HG03025 (cell line): ENCODE data around the gene MEF2D.

Experiments used
- ATAC-seq: cut with Tn5 transposase; IDR thresholded peaks from one replicate; pipeline ENCODE4 v1.9.1; 2021; ENCODE audit warnings: mild to moderate bottlenecking, moderate library complexity; ENCODE audit not compliant: unreplicated experiment, low FRiP score

The MEF2D gene

DNA sequence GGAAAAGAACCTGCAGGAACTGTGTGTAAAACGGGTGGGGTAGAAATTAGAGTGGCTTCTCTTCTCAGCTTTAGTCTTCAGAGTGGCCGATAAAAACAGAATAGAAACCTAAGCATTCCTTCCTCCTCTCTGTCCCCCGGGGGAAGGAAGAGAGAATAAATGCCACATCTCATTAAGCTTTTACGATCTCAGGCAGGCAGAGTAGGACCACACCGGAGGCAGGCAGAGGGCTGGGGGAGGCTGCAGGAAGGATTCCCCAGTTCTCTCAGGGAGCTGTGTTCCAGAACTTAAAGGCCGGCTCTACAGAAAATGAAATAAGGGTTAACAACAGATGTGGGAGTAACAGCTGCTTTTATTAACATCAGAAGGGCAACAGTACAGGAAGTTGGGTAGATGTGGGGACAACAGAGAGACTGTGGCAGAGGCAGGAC, 24.5 kb upstream of the MEF2D start:
- ATAC-seq, result no peak

GRCh38 chr1:156524481-156524869, 23.9 kb upstream of the MEF2D start:
- ATAC-seq, result no peak

DNA sequence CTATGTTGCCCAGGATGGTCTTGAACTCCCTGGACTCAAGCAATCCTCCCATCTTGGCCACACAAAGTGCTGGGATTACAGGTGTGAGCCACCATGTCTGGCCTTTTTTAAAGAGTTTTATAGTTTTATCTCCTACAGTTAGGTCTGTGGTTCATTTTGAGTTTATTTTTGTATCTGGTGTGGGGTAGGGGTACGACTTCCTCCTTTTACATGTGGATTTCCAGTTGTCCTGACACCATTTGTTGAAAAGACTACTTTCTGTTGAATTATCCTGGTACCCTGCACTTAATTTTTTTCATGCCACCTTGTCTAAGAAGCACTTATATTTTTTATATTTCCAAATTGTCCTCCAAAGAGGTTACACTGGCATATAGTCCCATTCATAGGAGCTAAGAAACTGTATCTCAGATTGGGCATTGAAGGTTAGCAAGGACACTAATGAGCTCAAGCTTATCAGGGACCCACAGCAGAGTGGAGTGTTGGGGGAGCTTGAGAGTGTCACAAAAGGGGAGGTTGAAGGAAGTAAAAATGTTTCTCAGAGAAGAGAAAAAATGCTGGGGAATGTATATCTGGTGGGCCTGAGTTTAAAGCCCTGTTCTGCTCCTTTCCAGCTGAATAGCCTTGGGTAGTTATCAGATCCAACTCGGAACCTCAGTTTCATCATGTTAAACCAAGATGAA, 23.4 kb upstream of the MEF2D start:
- ATAC-seq, result no peak

- ATAC-seq, result no peak
These were observed 21.9 kb upstream of the MEF2D start for GRCh38 chr1:156522443-156522970.

DNA sequence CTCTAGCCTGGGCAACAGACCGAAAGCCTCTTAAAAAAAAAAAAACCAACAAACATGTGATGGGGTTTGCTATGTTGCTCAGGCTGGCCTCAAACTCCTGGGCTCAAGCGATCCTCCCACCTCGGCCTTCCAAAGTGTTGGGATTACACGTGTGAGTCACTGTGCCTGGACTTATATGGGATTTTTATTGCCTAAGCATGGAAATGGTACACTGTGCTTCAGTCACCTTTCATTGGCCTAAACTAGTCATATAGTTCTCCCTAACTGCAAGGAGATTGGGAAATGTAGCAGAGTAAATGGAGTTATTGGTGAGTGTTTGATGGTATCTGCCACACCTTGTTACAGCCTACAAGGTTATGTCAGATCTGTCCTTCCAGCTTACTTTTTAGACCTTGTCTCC, 17.2 kb upstream of the MEF2D start:
- ATAC-seq, result no peak

DNA sequence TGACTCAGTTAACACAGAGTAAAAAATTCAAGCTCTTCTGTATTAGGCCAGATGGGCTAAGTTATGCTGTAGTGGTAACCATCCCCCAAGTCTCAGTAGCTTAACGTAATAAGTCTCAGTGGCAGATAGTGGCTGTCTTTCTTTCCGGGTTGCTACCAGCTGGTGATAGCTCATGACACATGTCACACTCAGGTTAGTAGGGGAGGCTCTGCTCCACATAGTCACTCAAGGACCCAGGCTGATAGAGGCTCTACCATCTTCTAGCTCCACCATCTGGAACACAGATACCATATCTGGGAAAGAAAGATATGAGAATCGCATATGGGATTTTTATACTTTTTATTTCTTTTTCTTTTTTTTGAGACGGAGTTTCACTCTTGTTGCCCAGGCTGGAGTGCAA, 16.2 kb upstream of the MEF2D start:
- no peak for ATAC-seq

DNA sequence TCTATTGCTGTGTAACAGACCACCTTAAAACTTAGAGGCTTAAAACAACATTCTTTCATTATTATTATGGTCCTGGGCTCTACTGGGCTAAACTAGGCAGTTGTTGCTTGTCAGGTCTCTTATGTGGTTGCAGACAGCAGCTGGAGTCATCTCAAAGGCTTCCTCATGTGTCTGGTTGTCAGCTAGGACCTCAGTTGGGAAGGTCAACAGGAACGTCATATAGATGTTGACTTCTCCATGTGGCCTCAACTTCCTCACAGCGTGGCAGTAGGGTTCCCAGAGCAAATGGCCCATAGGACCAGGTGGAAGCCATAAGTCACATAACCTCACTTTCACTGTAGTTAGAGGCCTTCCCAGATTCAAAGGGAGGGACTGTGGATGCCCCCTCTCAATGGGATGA, 15.4 kb upstream of the MEF2D start:
- no peak for ATAC-seq

DNA sequence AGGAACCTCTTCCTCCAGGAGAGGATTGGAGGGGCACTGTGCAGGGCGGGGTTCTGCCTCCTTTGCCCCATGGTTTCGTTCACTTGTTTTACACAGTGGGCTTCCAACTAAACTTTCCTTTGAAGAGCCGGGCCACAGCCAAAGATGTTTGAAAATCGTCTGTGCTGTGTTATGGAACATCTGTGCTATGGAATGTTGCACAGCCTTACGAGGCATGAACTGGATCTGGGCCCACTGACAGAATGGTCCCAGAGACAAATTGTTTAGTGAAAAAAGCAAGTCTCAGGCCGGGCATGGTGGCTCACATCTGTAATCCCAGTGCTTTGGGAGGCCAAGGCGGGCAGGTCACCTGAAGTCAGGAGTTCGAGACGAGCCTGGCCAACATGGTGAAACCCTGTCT, 12.6 kb upstream of the MEF2D start:
- no peak for ATAC-seq

- no peak for ATAC-seq
These were observed 11.1 kb upstream of the MEF2D start for GRCh38 chr1:156511644-156512043.

DNA sequence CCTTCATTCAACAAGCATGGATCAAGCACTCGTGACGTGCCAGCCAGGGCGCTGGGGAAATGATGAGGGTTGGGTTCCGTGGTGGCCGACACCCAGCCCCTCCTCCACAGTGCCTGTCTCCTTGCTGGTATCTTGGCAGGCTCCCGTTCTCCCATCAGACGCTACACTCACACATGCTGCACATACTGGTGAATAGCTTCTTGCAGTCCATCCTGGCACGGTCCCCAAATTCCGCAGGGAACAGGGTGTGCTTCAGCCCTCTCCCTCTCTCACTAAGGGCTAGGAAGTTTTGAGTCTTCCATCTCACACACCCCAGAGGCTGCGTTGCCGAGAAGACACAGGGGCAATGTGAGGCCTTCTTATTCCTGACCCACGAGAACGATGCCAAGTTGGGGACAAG, 10.1 kb upstream of the MEF2D start:
- no peak for ATAC-seq

GRCh38 chr1:156509424-156510034, 9.0 kb upstream of the MEF2D start:
- ATAC-seq, result no peak

DNA sequence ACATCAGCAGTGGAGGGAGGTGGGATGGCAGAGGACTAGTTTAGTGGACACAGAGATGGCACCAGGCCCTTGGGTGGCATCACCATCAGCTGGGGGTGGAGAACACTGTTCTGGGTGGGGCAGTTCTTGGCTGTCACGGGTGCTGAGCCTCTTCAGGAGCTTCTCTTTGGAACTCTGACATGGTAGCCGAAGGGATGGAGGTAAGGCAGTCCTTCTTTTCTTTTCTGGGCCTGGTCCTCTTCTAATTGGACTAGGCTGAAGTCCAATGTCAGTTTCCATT, 8.3 kb upstream of the MEF2D start:
- no peak for ATAC-seq

- no peak for ATAC-seq
These were observed 7.8 kb upstream of the MEF2D start for GRCh38 chr1:156508205-156508954.

DNA sequence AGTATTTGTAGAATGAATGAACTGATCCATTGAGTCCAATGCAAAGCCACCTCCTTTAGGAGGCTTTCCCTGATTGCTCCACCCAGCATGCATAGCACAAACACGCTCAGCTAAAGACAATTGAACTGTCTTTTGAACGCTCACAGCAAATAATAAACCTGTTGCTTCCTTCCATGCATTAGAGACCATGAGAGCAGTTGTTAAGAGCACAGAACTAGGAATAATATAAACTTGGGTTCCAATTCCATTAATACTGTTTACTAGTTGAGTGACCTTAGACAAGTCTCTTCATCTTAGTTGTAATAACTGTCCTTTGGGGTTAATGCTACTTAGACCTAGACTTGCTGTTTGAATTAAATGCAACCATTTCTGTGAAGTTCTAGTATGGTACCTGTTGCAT, 5.9 kb upstream of the MEF2D start:
- ATAC-seq, result no peak

GRCh38 chr1:156505679-156506298, 5.2 kb upstream of the MEF2D start:
- ATAC-seq, result no peak

DNA sequence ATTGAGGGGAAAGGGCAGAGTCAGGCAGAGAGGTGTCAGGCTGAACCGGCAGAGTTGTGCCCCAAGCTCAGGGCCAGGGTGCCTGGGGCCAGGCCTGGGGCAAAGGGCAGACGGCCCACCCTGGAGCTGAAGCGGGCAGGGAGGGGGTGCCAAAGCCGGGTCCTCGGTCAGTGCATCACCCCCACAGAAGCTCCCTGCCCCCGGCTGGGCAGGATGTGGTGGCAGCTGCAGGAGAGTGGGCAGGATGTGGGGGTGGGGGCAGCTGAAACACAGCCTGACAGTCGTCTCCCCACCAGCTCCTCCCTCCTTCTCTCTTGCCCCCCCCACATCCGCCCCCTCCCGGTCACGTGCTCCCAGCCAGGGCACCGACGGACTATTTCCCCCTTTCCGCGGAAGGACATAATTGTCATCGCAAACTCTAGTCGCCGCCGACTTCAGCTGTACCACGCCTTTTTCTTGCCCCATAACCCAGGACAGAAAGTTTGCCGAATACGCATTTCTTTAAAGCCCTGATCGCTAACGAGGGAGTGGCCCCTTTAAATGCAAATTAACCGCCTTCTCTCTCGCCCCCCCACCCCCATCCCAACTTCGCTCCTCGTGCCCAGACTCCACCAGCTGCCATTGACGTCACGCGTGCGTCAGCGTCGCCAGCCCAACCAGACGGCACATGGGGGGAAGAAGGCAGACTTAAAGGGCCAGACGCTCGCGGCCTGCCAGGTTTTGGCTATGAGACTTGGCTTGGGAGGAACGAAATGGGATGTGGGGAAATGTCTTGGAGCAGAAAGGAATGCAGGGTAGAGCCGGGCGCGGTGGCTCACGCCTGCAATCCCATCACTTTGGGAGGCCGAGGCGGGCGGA, 4.5 kb upstream of the MEF2D start:
- ATAC-seq, result no peak

GRCh38 chr1:156504438-156504813, 3.9 kb upstream of the MEF2D start:
- no peak for ATAC-seq

DNA sequence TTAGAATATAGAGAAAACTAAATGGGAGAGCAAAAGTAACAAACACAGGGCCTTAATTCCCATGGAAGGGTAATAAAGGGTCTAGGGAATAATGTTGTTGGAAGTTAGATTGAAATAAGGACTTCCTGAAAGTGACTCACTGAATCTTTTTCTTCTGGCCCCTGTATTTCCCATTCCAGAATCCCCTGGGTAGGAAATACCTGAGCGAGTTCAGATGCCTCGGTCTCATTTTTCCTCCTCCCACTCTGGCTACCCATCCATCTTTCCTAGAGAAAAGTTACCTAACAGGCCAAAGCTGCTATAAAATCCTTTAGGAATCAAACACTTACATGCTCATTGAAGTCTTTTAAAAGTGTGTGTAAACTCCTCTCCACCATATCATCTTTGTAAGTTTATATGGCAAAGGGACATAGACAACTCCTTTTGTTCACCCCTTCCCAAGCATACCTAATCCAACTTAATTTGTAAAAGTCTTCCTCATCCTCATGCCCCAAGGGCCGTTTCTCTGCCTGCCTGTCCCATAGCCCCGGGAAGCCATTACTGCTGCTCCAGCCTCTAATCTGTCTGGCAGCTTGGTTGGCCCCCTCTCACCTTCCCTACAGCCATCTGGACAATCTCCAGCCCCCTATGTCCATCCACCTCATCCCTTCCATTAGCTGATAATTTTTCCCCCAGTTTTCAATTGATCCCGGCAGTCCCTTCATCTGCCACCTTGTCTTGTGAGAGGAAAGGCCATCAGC, 3.3 kb upstream of the MEF2D start:
- no peak for ATAC-seq

DNA sequence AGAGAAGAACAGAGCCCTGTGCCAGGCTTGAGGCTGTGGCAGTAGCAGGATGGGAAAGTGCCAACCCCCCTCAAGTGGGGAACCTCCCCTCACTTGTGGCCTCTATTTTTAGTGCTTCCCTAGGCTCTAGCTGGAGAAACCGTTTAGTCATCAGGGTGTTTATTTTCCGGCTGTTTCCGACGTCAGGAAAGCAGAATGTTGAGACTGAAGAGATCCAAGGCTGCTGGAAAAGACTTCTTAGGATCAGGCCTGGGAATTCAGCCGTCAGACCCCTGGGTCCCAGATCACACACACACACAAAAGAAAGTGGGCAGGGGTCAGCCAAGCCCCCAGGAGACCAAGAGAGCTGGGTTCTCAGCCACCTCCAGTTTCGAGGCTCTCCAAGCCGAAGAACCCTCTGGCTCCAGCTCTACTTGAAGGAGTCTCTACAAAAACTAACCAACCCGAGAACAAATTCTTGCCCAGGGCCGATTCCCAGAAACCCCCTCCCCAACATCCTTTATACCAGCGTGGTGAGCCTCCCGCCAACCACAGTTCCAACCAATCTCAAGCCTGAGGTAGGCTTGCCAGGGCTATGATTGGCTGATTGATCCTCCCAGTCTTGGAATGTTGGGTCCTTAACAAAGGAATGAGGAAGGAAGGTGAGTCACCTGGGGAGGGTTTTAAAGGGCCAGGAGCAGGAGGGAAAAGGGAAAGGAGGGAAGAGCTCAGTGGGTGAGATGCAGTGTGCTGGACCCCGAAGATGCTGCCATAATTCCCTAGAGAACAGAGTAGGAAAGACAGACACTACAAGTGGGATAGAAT, 2.5 kb upstream of the MEF2D start:
- ATAC-seq, result no peak
